Endothelial cell of umbilical vein (primary cell): Measurements from ENCODE around the gene DYNC1LI2.

Experiments used
- GATA2 ChIP-seq: IDR thresholded peaks from 2 replicates; pipeline ENCODE4 v1.7.0; 2011; ENCODE audit warnings: low read depth, mild to moderate bottlenecking, moderate library complexity, mixed read lengths, low read length; ENCODE audit not compliant: insufficient read length, insufficient read depth
- POLR2A ChIP-seq: IDR thresholded peaks from 2 replicates; pipeline ENCODE4 v1.6.1; 2012; ENCODE audit warnings: low read depth, mild to moderate bottlenecking, control low read depth, low read length
- POLR2AphosphoS5 ChIP-seq: IDR thresholded peaks from 2 replicates; pipeline ENCODE4 v1.6.1; 2012; ENCODE audit warnings: low read depth, mild to moderate bottlenecking, control low read depth, low read length, moderate library complexity; ENCODE audit not compliant: insufficient read depth
- TF ChIP-seq, protein P1 (sequence below), 2 donors: IDR thresholded peaks; 1 replicate in 1 of 2; 2 replicates in 1 of 2; pipeline ENCODE4 v1.5.1; 2011; ENCODE audit warnings: low read length in 2 of 2, mild to moderate bottlenecking in 2 of 2, moderate library complexity in 2 of 2, control low read depth in 1 of 2, inconsistent platforms in 1 of 2, low read depth in 1 of 2; ENCODE audit not compliant: insufficient read depth in 1 of 2; ENCODE audit errors: extremely low read depth in 1 of 2
- TF ChIP-seq, protein P2 (sequence below): IDR thresholded peaks from 2 replicates; pipeline ENCODE4 v1.6.1; 2011; ENCODE audit not compliant: insufficient read depth, insufficient read length

DNA sequence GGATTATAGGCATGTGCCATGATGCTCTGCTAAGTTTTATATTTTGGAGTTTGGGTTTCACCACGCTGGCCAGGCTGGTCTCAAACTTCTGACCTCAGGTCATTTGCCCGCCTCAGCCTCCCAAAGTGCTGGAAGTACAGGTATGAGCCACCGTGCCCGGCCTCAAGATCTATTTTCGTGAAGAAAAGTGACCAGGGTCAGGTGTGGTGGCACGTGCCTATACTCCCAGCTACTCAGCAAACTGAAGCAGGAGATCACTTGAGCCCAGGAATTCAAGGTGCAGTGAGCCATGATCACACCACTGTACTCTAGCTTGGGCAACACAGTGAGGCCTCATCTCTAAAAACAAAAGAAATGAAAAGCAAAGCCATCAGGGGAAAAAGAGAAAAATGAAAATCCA, 73.6 kb downstream of the DYNC1LI2 start:
- TF ChIP-seq, protein P1, sequence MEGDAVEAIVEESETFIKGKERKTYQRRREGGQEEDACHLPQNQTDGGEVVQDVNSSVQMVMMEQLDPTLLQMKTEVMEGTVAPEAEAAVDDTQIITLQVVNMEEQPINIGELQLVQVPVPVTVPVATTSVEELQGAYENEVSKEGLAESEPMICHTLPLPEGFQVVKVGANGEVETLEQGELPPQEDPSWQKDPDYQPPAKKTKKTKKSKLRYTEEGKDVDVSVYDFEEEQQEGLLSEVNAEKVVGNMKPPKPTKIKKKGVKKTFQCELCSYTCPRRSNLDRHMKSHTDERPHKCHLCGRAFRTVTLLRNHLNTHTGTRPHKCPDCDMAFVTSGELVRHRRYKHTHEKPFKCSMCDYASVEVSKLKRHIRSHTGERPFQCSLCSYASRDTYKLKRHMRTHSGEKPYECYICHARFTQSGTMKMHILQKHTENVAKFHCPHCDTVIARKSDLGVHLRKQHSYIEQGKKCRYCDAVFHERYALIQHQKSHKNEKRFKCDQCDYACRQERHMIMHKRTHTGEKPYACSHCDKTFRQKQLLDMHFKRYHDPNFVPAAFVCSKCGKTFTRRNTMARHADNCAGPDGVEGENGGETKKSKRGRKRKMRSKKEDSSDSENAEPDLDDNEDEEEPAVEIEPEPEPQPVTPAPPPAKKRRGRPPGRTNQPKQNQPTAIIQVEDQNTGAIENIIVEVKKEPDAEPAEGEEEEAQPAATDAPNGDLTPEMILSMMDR (IDR thresholded peaks at IDR 0.05; ENCODE audit: extremely low read depth in 1 of 2, insufficient read depth in 1 of 2, low read depth in 1 of 2, low read length in 2 of 2), result no peak
- no peak for TF ChIP-seq POLR2AphosphoS5
- TF ChIP-seq POLR2A, result no peak
- TF ChIP-seq, protein P2, sequence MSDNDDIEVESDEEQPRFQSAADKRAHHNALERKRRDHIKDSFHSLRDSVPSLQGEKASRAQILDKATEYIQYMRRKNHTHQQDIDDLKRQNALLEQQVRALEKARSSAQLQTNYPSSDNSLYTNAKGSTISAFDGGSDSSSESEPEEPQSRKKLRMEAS, result no peak
- no peak for TF ChIP-seq GATA2
